H1 (cell line): ENCODE results near the gene SCYL1. TPM values are rescaled to one million over a fixed set of nuclear protein-coding genes. Genes with fewer than 3 reads are reported as not detected.

Source experiments
- CTCF ChIA-PET: fragments of 300-600 bp; sonication (Branson Sonifier 250); formaldehyde crosslinking; loops from one replicate; lab custom pipeline; 2021; ENCODE audit not compliant: partially characterized antibody; lab: Charles Lee
- POLR2A ChIA-PET: fragments of 300-600 bp; sonication (Branson Sonifier 250); formaldehyde crosslinking; loops from one replicate; lab custom pipeline; 2021; ENCODE audit warnings: inconsistent platforms; ENCODE audit not compliant: partially characterized antibody; lab: Charles Lee
- DNase-seq, 2 experiments: peaks; one replicate each; pipeline versions ENCODE4 v3.0.0 to v3.0.0-alpha.2; 2010 to 2022; ENCODE audit warnings: low spot score in 2 of 2, low read depth in 1 of 2, mixed read lengths in 1 of 2
- FAIRE-seq: peaks from 2 replicates; lab custom pipeline; 2011; peaks lifted over from hg19 to GRCh38; lab: Jason Lieb, UNC
- H2AFZ ChIP-seq: 2 replicates; pipeline ENCODE4 v1.8.1; 2012; ENCODE audit warnings: low read length, inconsistent platforms
- H2AK5ac ChIP-seq: 2 replicates; pipeline ENCODE4 v1.6.1; 2013; ENCODE audit warnings: low read depth, low read length
- H2BK120ac ChIP-seq: replicated peaks from 2 replicates; pipeline ENCODE3; 2013; ENCODE audit warnings: low read depth, low read length, inconsistent platforms
- H2BK12ac ChIP-seq: 2 replicates; pipeline ENCODE4 v1.6.1; 2013; ENCODE audit warnings: low read depth, low read length
- H2BK15ac ChIP-seq: 2 replicates; pipeline ENCODE4 v1.6.1; 2013; ENCODE audit warnings: low read length
- H2BK20ac ChIP-seq: 2 replicates; pipeline ENCODE4 v1.6.1; 2013; ENCODE audit warnings: low read length
- H2BK5ac ChIP-seq: 2 replicates; pipeline ENCODE4 v1.6.1; 2013; ENCODE audit warnings: low read depth, low read length
- H3K14ac ChIP-seq: 2 replicates; pipeline ENCODE4 v1.6.1; 2013; ENCODE audit warnings: inconsistent platforms; ENCODE audit not compliant: insufficient read length
- H3K18ac ChIP-seq: 2 replicates; pipeline ENCODE4 v1.6.1; 2013; ENCODE audit warnings: low read length; ENCODE audit errors: extremely low read depth
- H3K23ac ChIP-seq: 2 replicates; pipeline ENCODE4 v1.6.1; 2013; ENCODE audit warnings: inconsistent platforms; ENCODE audit not compliant: insufficient read length
- H3K23me2 ChIP-seq: 2 replicates; pipeline ENCODE4 v1.6.1; 2013; ENCODE audit warnings: low read depth, low read length
- H3K27ac ChIP-seq: 2 replicates; pipeline ENCODE4 v1.6.1; 2011; ENCODE audit warnings: low read depth, low read length, inconsistent platforms
- H3K27me3 ChIP-seq, 4 experiments: replicated peaks in 1 of 4; 1 replicate in 1 of 4; 2 replicates in 3 of 4; pipeline versions ENCODE4 v1.6.1 to v1.8.1; 2011 to 2013; ENCODE audit warnings: low read length in 3 of 4, mild to moderate bottlenecking in 3 of 4, inconsistent platforms in 2 of 4, mixed read lengths in 2 of 4, moderate library complexity in 1 of 4; ENCODE audit not compliant: control insufficient read depth in 3 of 4, insufficient read depth in 3 of 4; ENCODE audit errors: extremely low read depth in 1 of 4
- H3K36me3 ChIP-seq, 4 experiments: 2 replicates each; pipeline versions ENCODE4 v1.6.1 to v1.8.1; 2011 to 2013; ENCODE audit warnings: mild to moderate bottlenecking in 4 of 4, low read length in 3 of 4, moderate library complexity in 2 of 4, control low read depth in 1 of 4, inconsistent platforms in 1 of 4; ENCODE audit not compliant: insufficient read depth in 4 of 4, control insufficient read depth in 2 of 4
- H3K4ac ChIP-seq: replicated peaks from 2 replicates; pipeline ENCODE3; 2013; ENCODE audit warnings: low read length, low read depth, mixed read lengths, inconsistent platforms; ENCODE audit not compliant: insufficient read length
- H3K4me1 ChIP-seq, 4 experiments: replicated peaks in 1 of 4; 1 replicate in 1 of 4; 2 replicates in 3 of 4; pipeline versions ENCODE4 v1.6.1 to v1.8.1; 2011 to 2013; ENCODE audit warnings: low read length in 3 of 4, inconsistent platforms in 2 of 4, mixed read lengths in 1 of 4; ENCODE audit not compliant: insufficient read depth in 4 of 4, control insufficient read depth in 3 of 4
- H3K4me2 ChIP-seq, 2 experiments: 2 replicates each; pipeline versions ENCODE4 v1.6.1 to v1.8.1; 2011 to 2013; ENCODE audit warnings: low read depth in 2 of 2, low read length in 2 of 2, control low read depth in 1 of 2, inconsistent platforms in 1 of 2, mild to moderate bottlenecking in 1 of 2; ENCODE audit not compliant: insufficient read depth in 1 of 2
- H3K4me3 ChIP-seq, 4 experiments: fragments of 200-600, 300-600 bp in 1 of 4; sonication (generic), shearing (Covaris generic), sonication (Bioruptor Twin) in 1 of 4; 2 replicates each; pipeline versions ENCODE4 v1.5.1 to v1.8.1; 2011 to 2016; ENCODE audit warnings: low read length in 4 of 4, low read depth in 3 of 4, control low read depth in 2 of 4, inconsistent platforms in 2 of 4, mild to moderate bottlenecking in 2 of 4, mixed read lengths in 1 of 4, moderate library complexity in 1 of 4; ENCODE audit not compliant: insufficient read depth in 2 of 4; ENCODE audit errors: extremely low read depth in 1 of 4
- H3K56ac ChIP-seq: replicated peaks from 2 replicates; pipeline ENCODE3; 2013; ENCODE audit warnings: low read depth, mild to moderate bottlenecking, mixed read lengths, low read length, inconsistent platforms; ENCODE audit not compliant: insufficient read length
- H3K79me1 ChIP-seq: 2 replicates; pipeline ENCODE4 v1.6.1; 2013; ENCODE audit warnings: low read depth, low read length, control low read depth
- H3K79me2 ChIP-seq, 2 experiments: 2 replicates each; pipeline versions ENCODE4 v1.6.1 to v1.8.1; 2012 to 2013; ENCODE audit warnings: low read length in 2 of 2, mild to moderate bottlenecking in 2 of 2, inconsistent platforms in 1 of 2; ENCODE audit not compliant: insufficient read depth in 2 of 2, control insufficient read depth in 1 of 2
- H3K9ac ChIP-seq, 4 experiments: replicated peaks in 1 of 4; 1 replicate in 1 of 4; 2 replicates in 3 of 4; pipeline versions ENCODE4 v1.6.1 to v1.8.1; 2011 to 2013; ENCODE audit warnings: low read depth in 3 of 4, low read length in 3 of 4, control low read depth in 2 of 4, mild to moderate bottlenecking in 2 of 4, moderate library complexity in 2 of 4, inconsistent platforms in 1 of 4; ENCODE audit errors: extremely low read depth in 1 of 4
- H3K9me3 ChIP-seq, 2 experiments: 2 replicates each; pipeline versions ENCODE4 v1.6.1 to v1.8.1; 2012 to 2013; ENCODE audit warnings: mild to moderate bottlenecking in 2 of 2, moderate library complexity in 2 of 2, control low read depth in 1 of 2, inconsistent platforms in 1 of 2, low read depth in 1 of 2, low read length in 1 of 2, mixed read lengths in 1 of 2; ENCODE audit not compliant: insufficient read depth in 2 of 2
- H4K20me1 ChIP-seq, 2 experiments: replicated peaks in 1 of 2; 2 replicates each; pipeline versions ENCODE3 to v1.8.1; 2011 to 2013; ENCODE audit warnings: inconsistent platforms in 2 of 2, low read length in 2 of 2, mild to moderate bottlenecking in 1 of 2; ENCODE audit not compliant: insufficient read depth in 2 of 2, control insufficient read depth in 1 of 2
- H4K5ac ChIP-seq: 2 replicates; pipeline ENCODE4 v1.6.1; 2013; ENCODE audit warnings: low read length, low read depth, mixed read lengths, inconsistent platforms; ENCODE audit not compliant: insufficient read length
- H4K8ac ChIP-seq: 2 replicates; pipeline ENCODE4 v1.8.0; 2013; ENCODE audit warnings: mild to moderate bottlenecking, moderate library complexity, low read length, inconsistent platforms; ENCODE audit not compliant: insufficient read depth; ENCODE audit errors: extremely low read depth
- H4K91ac ChIP-seq: replicated peaks from 2 replicates; pipeline ENCODE3; 2013; ENCODE audit warnings: low read length, mixed read lengths, inconsistent platforms; ENCODE audit not compliant: insufficient read length
- GABPA ChIP-seq: IDR thresholded peaks from 2 replicates; pipeline ENCODE4 v1.6.1; 2011; ENCODE audit warnings: mild to moderate bottlenecking, low read length, moderate library complexity, borderline replicate concordance; ENCODE audit not compliant: insufficient read depth
- KDM5A ChIP-seq: fragments of 200-600 bp; IDR thresholded peaks from 2 replicates; pipeline ENCODE4 v1.7.1; 2012; ENCODE audit warnings: mild to moderate bottlenecking, low read length, inconsistent platforms, mixed read lengths
- SAP30 ChIP-seq: fragments of 300-600 bp; sonication (generic); IDR thresholded peaks from 2 replicates; pipeline ENCODE4 v1.7.1; 2012; ENCODE audit warnings: low read length, moderate library complexity, mild to moderate bottlenecking, inconsistent platforms; ENCODE audit not compliant: insufficient read depth, insufficient replicate concordance
- TAF1 ChIP-seq: IDR thresholded peaks from 2 replicates; pipeline ENCODE4 v1.6.1; 2011; ENCODE audit warnings: mild to moderate bottlenecking, low read depth, low read length
- YY1 ChIP-seq: IDR thresholded peaks from 2 replicates; pipeline ENCODE4 v1.6.1; 2011; ENCODE audit warnings: low read depth, mild to moderate bottlenecking, low read length
- WGBS, 2 experiments: shearing (Covaris generic) in 1 of 2; methylation state at CpG; one replicate each; pipeline versions ENCODE4 v1.1.6 to v1.1.7; 2013 to 2015; ENCODE audit warnings: low lambda C conversion rate in 2 of 2, mixed read lengths in 2 of 2, inconsistent platforms in 1 of 2, low coverage in 1 of 2, missing lambda C conversion rate in 1 of 2; ENCODE audit not compliant: insufficient replicate concordance in 2 of 2, insufficient coverage in 1 of 2, insufficient read length in 1 of 2; ENCODE audit errors: extremely low coverage in 1 of 2, missing lambda C conversion rate in 1 of 2; 5-methylcytosine and 5-hydroxymethylcytosine counted together
- polyA plus RNA-seq, 7 experiments: library from polyadenylated mRNA; depleted of rRNA in 3 of 7; stranded (reverse) in 5 of 7; unstranded in 2 of 7; fragments of >200 nt in 5 of 7; fragments of 200-250 nt in 2 of 7; gene quantifications; 1 replicate in 5 of 7; 2 replicates in 1 of 7; 4 replicates in 1 of 7; pipeline versions ENCODE4 v1.2.1 to v1.2.3, GENCODE V29; 2011 to 2013; ENCODE audit warnings: missing spikeins in 2 of 7, mixed read lengths in 2 of 7
- total RNA-seq: library from RNA; stranded (reverse); fragmentation: NEBNext Ultra II Directional; extraction: Animal tissue kit (Norgen Biotek cat#: 25700); gene quantifications from 2 replicates; pipeline ENCODE4 v1.2.1, GENCODE V29; 2021

SCYL1 gene
- total and polyA plus RNA-seq, 2 of the 8 experiments (the other 6 are each of a cell fraction or from before 2014, with no cell fraction given): 59.8 to 77.7 TPM

DNA sequence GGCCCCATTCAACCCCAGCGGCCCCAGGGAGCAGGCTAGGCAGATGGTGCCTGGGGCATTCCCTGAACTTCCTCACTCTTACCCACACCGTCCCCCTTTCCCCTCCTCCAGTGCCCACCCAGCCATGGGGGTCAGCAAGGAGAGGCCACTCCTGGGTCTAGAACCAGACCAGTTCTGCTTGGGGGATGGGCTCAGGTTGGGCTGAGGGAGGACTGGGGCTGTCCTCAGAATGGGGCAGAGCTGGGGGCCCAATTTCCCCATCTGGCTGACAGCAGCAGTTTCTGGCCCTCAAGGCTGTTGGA lies 12.4 kb downstream of the SCYL1 start:
- H3K36me3 ChIP-seq: peaks cover 5 to 12% (median 7%) of the 10 kb centered on the region in 4 experiments
- DNase-seq (no peak), FAIRE-seq (no peak)
- TF ChIP-seq SAP30: no peak
- no peak for TF ChIP-seq TAF1
- no peak for TF ChIP-seq GABPA
- TF ChIP-seq KDM5A: no peak
- no peak for TF ChIP-seq YY1
- no peaks in the 10 kb centered on the region for H3K79me1 ChIP-seq
- H2BK5ac ChIP-seq: no peak overlapping the region
- no peak overlapping the region for H2BK15ac ChIP-seq
- H3K4ac ChIP-seq: no peak overlapping the region
- H2BK20ac ChIP-seq: no peak overlapping the region
- H3K23me2 ChIP-seq: peaks cover 15% of the 10 kb centered on the region
- no peak overlapping the region for H3K27ac ChIP-seq
- H3K18ac ChIP-seq: no peak overlapping the region
- H3K9me3 ChIP-seq: no peaks in the 10 kb centered on the region
- H2BK120ac ChIP-seq: no peak overlapping the region
- no peak overlapping the region for H2AK5ac ChIP-seq
- no peak overlapping the region for H4K5ac ChIP-seq
- H3K23ac ChIP-seq: no peak overlapping the region
- no peak overlapping the region for H2AFZ ChIP-seq
- no peak overlapping the region for H3K9ac ChIP-seq
- H3K56ac ChIP-seq: no peak overlapping the region
- H2BK12ac ChIP-seq: no peak overlapping the region
- WGBS, 2 experiments: 79% methylated on average over 2 of the region's 2 CpGs; no CpG with 5 or more reads in 1 of the 2 experiments
- H3K14ac ChIP-seq: no peak overlapping the region
- ChIA-PET CTCF (interaction anchor here (0.5 to 6.4 kb wide), 8 partner anchors 12 to 826 kb away, joined by 3 to 108 read pairs (median 4); partner anchors contain the start of gene SCYL1), POLR2A (interaction anchor here (0.6 to 5.2 kb wide), 5 partner anchors 10 to 251 kb away, joined by 4 to 62 read pairs (median 10); partner anchors contain the start of genes FAM89B and SCYL1)
- H3K27me3 ChIP-seq: peaks cover 0 to 24% (median 13%) of the 10 kb centered on the region in 4 experiments; a peak in 6 of 7 replicates
- no peaks in the 10 kb centered on the region for H3K79me2 ChIP-seq
- H3K4me2 ChIP-seq: no peak overlapping the region
- H3K4me1 ChIP-seq: peaks cover 0 to 9% (median 1%) of the 10 kb centered on the region in 4 experiments; a peak in 5 of 7 replicates
- H4K8ac ChIP-seq: peak overlapping the region; percentile 75; the same call in 1 of the 2 replicates
- no peak overlapping the region for H3K4me3 ChIP-seq
- peaks cover 3 to 19% of the 10 kb centered on the region in 2 experiments for H4K20me1 ChIP-seq
- H4K91ac ChIP-seq: no peak overlapping the region
